Panc1 (cell line): ENCODE data around the gene INIP. TPM values are rescaled to one million over a fixed set of nuclear protein-coding genes. Genes with fewer than 3 reads are reported as not detected.

Experiments used
- ATAC-seq: fragments of 200-7000 bp; cut with Tn5 transposase; 2 replicates; pipeline ENCODE4 v1.9.1; 2020; ENCODE audit warnings: mild to moderate bottlenecking, moderate library complexity
- BruUV-seq: library from RNA; stranded (reverse); fragments of 400-500 nt; replicated peaks from 2 replicates; lab custom pipeline; 2021; lab: Mats Ljungman, UMichigan
- CTCF ChIA-PET: fragments of 300-600 bp; sonication (Branson Sonifier 250); formaldehyde crosslinking; loops from one replicate; lab custom pipeline; 2022; ENCODE audit warnings: antibody characterized with exemption; lab: Charles Lee
- POLR2A ChIA-PET: fragments of 300-600 bp; sonication (Branson Sonifier 250); formaldehyde crosslinking; loops from one replicate; lab custom pipeline; 2022; ENCODE audit warnings: antibody characterized with exemption; lab: Charles Lee
- DNase-seq: peaks from one replicate; pipeline ENCODE4 v3.0.0-alpha.2; 2010; ENCODE audit warnings: low read depth, low spot score
- H3K27ac ChIP-seq: 2 replicates; pipeline ENCODE4 v1.5.1; 2011; ENCODE audit warnings: mild to moderate bottlenecking, low read length, inconsistent platforms
- H3K27me3 ChIP-seq: fragments of 200-500 bp; sonication (Bioruptor generic); 2 replicates; pipeline ENCODE4 v1.6.0; 2014; ENCODE audit warnings: low read length, inconsistent platforms; ENCODE audit not compliant: control insufficient read depth, insufficient read depth
- H3K36me3 ChIP-seq: fragments of 200-500 bp; sonication (Bioruptor generic); 2 replicates; pipeline ENCODE4 v1.5.1; 2014; ENCODE audit warnings: inconsistent platforms, mild to moderate bottlenecking, low read length, moderate library complexity; ENCODE audit not compliant: control insufficient read depth, insufficient read depth
- H3K4me1 ChIP-seq: 2 replicates; pipeline ENCODE4 v1.5.1; 2011; ENCODE audit warnings: inconsistent platforms, mild to moderate bottlenecking, low read length, moderate library complexity; ENCODE audit not compliant: control insufficient read depth, insufficient read depth
- H3K4me3 ChIP-seq, 2 experiments: 2 replicates each; pipeline ENCODE4 v1.5.1; 2011 to 2012; ENCODE audit warnings: low read depth in 2 of 2, low read length in 2 of 2, mild to moderate bottlenecking in 2 of 2, inconsistent platforms in 1 of 2, moderate library complexity in 1 of 2
- H3K9me3 ChIP-seq: fragments of 200-500 bp; sonication (Bioruptor generic); 2 replicates; pipeline ENCODE4 v1.5.1; 2014; ENCODE audit warnings: low read depth, mild to moderate bottlenecking, inconsistent platforms, low read length, moderate library complexity; ENCODE audit not compliant: control insufficient read depth, insufficient read depth
- POLR2AphosphoS5 ChIP-seq: IDR thresholded peaks from 2 replicates; pipeline ENCODE4 v1.6.1; 2012; ENCODE audit warnings: mild to moderate bottlenecking, low read depth, low read length, moderate library complexity
- REST ChIP-seq, 2 experiments: IDR thresholded peaks; 2 replicates each; pipeline ENCODE4 v1.6.1; 2011 to 2012; ENCODE audit warnings: low read depth in 2 of 2, control low read depth in 1 of 2, low read length in 1 of 2, mild to moderate bottlenecking in 1 of 2, moderate library complexity in 1 of 2; ENCODE audit not compliant: insufficient read depth in 1 of 2
- SIN3A ChIP-seq: IDR thresholded peaks from 2 replicates; pipeline ENCODE4 v1.6.1; 2012; ENCODE audit warnings: low read depth, mild to moderate bottlenecking, low read length, moderate library complexity, borderline replicate concordance; ENCODE audit not compliant: insufficient read depth
- TCF7L2 ChIP-seq: IDR thresholded peaks from 2 replicates; pipeline ENCODE4 v1.6.1; 2011; ENCODE audit warnings: mild to moderate bottlenecking, low read depth, low read length, inconsistent platforms
- in situ Hi-C: cut with HindIII; loops from 2 replicates; pipeline ENCODE4 v1.10.0; 2016; ENCODE audit warnings: low sequenced_read_pairs, low pct_unique_long_range_greater_than_20kb
- intact Hi-C: fragments of 100-400 bp; cut with micrococcal nuclease; formaldehyde crosslinking; loops from one replicate; pipeline ENCODE4 v1.10.0; 2022; ENCODE audit not compliant: unreplicated experiment
- total RNA-seq: library from RNA; stranded (reverse); gene quantifications from one replicate; pipeline ENCODE4 v1.2.1, GENCODE V29; 2021; ENCODE audit not compliant: unreplicated experiment
- TF ChIP-seq, protein P1 (sequence below): fragments of 450-650 bp; IDR thresholded peaks from 2 replicates; pipeline ENCODE4 v1.5.1; 2017; ENCODE audit warnings: mild to moderate bottlenecking

The INIP gene
- total RNA-seq, 1 experiment from 2014 or later, result 20.0 TPM

GRCh38 chr9:112731971-112732370, 14.1 kb upstream of the INIP start:
- no peak overlapping the region for H3K4me3 ChIP-seq

DNA sequence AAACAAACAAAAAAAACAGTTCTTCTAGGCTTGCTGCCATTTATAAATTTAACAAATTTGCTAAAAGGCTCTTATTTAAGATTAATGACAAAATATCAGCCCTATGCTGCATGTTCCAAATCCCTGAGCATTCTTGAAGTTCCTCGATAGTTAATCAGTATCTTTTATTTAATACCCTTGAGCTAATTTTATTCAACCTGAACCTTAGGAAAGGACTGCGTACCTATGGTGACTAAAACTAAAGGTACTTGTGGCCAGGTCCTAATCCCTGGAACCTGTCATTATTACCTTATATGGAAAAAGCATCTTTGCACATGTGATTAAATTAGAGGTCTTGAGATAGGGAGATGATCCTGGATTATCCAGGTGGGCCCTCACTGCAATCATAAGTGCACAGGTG, 10.5 kb upstream of the INIP start:
- BruUV-seq, result no TSS peak
- ATAC-seq (no peak), DNase-seq (no peak)
- in situ Hi-C loops, result no loop called here
- no peak overlapping the region for H3K4me3 ChIP-seq
- H3K9me3 ChIP-seq, result no peaks in the 10 kb centered on the region
- no peaks in the 10 kb centered on the region for H3K27me3 ChIP-seq
- no peak overlapping the region for H3K27ac ChIP-seq
- H3K36me3 ChIP-seq, result no peaks in the 10 kb centered on the region
- intact Hi-C loops, result no loop called here
- ChIA-PET POLR2A (no interaction called here), CTCF (no interaction called here)
- H3K4me1 ChIP-seq, result no peaks in the 10 kb centered on the region
- TF ChIP-seq TCF7L2 (no peak), REST (IDR thresholded peaks at IDR 0.05; ENCODE audit: insufficient read depth in 1 of 2, low read depth in 2 of 2, low read length in 1 of 2) (no peak), SIN3A (no peak), POLR2AphosphoS5 (no peak)
- TF ChIP-seq, protein P1, sequence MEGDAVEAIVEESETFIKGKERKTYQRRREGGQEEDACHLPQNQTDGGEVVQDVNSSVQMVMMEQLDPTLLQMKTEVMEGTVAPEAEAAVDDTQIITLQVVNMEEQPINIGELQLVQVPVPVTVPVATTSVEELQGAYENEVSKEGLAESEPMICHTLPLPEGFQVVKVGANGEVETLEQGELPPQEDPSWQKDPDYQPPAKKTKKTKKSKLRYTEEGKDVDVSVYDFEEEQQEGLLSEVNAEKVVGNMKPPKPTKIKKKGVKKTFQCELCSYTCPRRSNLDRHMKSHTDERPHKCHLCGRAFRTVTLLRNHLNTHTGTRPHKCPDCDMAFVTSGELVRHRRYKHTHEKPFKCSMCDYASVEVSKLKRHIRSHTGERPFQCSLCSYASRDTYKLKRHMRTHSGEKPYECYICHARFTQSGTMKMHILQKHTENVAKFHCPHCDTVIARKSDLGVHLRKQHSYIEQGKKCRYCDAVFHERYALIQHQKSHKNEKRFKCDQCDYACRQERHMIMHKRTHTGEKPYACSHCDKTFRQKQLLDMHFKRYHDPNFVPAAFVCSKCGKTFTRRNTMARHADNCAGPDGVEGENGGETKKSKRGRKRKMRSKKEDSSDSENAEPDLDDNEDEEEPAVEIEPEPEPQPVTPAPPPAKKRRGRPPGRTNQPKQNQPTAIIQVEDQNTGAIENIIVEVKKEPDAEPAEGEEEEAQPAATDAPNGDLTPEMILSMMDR, result no peak

More at GRCh38 chr9:112731971-112732370, 14.1 kb upstream of the INIP start:
- BruUV-seq, result no TSS peak
- H3K9me3 ChIP-seq, result no peaks in the 10 kb centered on the region
- TF ChIP-seq REST (IDR thresholded peaks at IDR 0.05; ENCODE audit: insufficient read depth in 1 of 2, low read depth in 2 of 2, low read length in 1 of 2) (no peak), SIN3A (no peak), POLR2AphosphoS5 (no peak), TCF7L2 (no peak)
- TF ChIP-seq, protein P1, result no peak
- intact Hi-C loops, result no loop called here
- no peak overlapping the region for H3K27ac ChIP-seq
- no peaks in the 10 kb centered on the region for H3K4me1 ChIP-seq
- no peaks in the 10 kb centered on the region for H3K36me3 ChIP-seq
- no peaks in the 10 kb centered on the region for H3K27me3 ChIP-seq
- POLR2A ChIA-PET, result no interaction called here
- ATAC-seq, result no peak
- in situ Hi-C loops, result no loop called here
- no peak for DNase-seq
- CTCF ChIA-PET, result no interaction called here
